ENCODE results near the gene SLC6A4. TPM values are rescaled to one million over a fixed set of nuclear protein-coding genes. Genes with fewer than 3 reads are reported as not detected.

Gene SLC6A4
- total RNA-seq, 1 donor from 2014 or later = 72.9 TPM

DNA sequence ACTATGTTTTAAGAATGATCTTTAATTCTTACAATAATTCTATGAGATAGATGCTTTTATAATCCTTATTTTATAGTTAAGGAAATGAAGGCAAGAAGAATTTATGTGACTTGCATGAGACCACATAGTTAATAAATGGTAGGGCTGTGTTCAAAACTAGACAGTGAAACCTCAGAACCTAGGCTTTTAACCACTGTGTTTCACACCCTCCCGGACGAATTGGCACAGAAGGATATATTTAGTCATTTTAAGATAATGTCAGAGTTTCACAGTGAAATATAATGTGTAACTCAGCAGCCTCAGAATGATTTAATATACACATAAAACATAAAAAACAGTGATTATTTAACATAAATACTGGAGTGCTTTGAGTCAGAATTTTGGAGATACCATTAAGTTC lies 61.8 kb downstream of the SLC6A4 start:
- Histone ChIP-seq H3K9me3 (no peaks in the 10 kb centered on the region), H3K4me3 (no peak overlapping the region), H3K36me3 (peaks cover 34% of the 10 kb centered on the region), H3K27ac (no peak overlapping the region), H3K27me3 (no peaks in the 10 kb centered on the region), H3K4me1 (no peaks in the 10 kb centered on the region)
- TF ChIP-seq, protein P1, sequence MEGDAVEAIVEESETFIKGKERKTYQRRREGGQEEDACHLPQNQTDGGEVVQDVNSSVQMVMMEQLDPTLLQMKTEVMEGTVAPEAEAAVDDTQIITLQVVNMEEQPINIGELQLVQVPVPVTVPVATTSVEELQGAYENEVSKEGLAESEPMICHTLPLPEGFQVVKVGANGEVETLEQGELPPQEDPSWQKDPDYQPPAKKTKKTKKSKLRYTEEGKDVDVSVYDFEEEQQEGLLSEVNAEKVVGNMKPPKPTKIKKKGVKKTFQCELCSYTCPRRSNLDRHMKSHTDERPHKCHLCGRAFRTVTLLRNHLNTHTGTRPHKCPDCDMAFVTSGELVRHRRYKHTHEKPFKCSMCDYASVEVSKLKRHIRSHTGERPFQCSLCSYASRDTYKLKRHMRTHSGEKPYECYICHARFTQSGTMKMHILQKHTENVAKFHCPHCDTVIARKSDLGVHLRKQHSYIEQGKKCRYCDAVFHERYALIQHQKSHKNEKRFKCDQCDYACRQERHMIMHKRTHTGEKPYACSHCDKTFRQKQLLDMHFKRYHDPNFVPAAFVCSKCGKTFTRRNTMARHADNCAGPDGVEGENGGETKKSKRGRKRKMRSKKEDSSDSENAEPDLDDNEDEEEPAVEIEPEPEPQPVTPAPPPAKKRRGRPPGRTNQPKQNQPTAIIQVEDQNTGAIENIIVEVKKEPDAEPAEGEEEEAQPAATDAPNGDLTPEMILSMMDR (IDR thresholded peaks at IDR 0.05) = no peak
- no peak for DNase-seq
- no peak for ATAC-seq
- intact Hi-C loops (cut with DNase I) = no loop called here

DNA sequence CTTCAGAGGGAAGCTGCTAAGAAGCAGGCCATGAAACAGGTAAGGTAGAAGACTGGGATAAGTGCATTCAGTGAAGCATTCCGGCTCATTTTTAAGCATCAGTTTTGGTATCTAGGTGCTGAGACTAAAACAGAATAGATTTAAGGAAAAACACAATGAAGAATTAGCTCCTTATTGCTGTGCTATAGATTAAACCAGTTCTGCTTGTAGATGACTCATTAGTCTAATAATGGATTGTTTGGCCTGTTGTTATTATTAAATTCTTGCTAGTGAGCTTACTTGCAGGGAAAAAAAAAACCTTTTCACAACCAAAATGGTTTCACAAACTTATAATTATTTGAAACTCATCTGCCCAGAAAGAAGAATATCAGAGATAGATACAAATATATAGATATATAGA lies 62.9 kb downstream of the SLC6A4 start:
- peaks cover 23% of the 10 kb centered on the region for H3K36me3 ChIP-seq
- no peak for ATAC-seq
- no peaks in the 10 kb centered on the region for H3K4me1 ChIP-seq
- DNase-seq = no peak
- H3K4me3 ChIP-seq = no peak overlapping the region
- TF ChIP-seq, protein P1 (IDR thresholded peaks at IDR 0.05) = no peak
- no peaks in the 10 kb centered on the region for H3K27me3 ChIP-seq
- no peak overlapping the region for H3K27ac ChIP-seq
- intact Hi-C loops (cut with DNase I) = no loop called here
- H3K9me3 ChIP-seq = no peaks in the 10 kb centered on the region

DNA sequence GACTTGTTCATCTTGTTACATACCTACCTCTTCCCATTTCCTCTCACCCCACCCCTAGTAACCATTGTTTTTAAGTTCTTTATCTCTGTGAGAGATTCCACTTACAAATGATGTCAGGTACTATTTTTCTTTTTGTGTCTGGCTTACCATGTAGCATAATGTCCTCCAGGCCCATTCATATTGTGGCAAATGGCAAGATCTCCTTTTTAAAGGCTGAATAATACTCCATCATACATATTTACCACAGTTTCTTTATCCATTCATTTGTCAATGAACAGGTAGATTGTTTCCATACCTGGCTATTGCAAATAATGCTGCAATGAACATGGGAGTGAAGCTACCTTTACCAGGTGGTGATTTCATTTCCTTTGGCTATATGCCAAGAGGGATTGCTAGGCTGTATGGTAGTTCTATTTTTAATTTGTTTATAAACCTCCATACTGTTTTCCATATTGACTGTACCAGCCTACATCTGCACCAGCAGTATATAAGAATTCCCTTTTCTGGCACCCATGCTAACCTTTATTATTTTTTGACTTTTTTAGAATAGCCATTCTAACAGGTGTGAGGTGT lies 65.0 kb downstream of the SLC6A4 start:
- Histone ChIP-seq H3K27me3 (no peaks in the 10 kb centered on the region), H3K9me3 (no peaks in the 10 kb centered on the region), H3K4me3 (no peak overlapping the region), H3K36me3 (peaks cover 19% of the 10 kb centered on the region), H3K4me1 (no peaks in the 10 kb centered on the region), H3K27ac (no peak overlapping the region)
- TF ChIP-seq, protein P1 (IDR thresholded peaks at IDR 0.05) = no peak
- no peak for ATAC-seq
- intact Hi-C loops (cut with DNase I) = no loop called here
- no peak for DNase-seq

DNA sequence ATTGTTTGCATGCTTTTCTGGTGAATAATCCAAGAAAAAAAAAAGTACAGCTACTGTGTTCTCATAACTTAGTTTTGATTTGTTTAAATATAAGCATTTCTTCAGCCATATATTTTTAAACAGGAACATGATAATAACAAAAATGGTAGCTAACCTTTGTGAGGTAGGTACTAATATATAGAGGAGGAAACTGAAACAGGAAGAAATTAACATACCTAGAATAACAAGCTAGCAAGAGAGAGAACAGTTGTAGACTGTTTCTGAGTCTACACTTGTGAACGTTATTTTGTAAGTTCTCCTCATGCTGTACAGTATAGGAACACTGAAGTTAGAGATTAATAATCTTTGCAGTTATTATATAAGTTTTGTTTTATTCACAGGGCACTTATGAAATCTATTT lies 69.5 kb downstream of the SLC6A4 start:
- H3K4me3 ChIP-seq = no peak overlapping the region
- H3K36me3 ChIP-seq = peaks cover 21% of the 10 kb centered on the region
- no peaks in the 10 kb centered on the region for H3K4me1 ChIP-seq
- ATAC-seq (no peak), DNase-seq (no peak)
- no peaks in the 10 kb centered on the region for H3K27me3 ChIP-seq
- TF ChIP-seq, protein P1 (IDR thresholded peaks at IDR 0.05) = no peak
- no peak overlapping the region for H3K27ac ChIP-seq
- H3K9me3 ChIP-seq = no peaks in the 10 kb centered on the region
- intact Hi-C loops (cut with DNase I) = no loop called here

DNA sequence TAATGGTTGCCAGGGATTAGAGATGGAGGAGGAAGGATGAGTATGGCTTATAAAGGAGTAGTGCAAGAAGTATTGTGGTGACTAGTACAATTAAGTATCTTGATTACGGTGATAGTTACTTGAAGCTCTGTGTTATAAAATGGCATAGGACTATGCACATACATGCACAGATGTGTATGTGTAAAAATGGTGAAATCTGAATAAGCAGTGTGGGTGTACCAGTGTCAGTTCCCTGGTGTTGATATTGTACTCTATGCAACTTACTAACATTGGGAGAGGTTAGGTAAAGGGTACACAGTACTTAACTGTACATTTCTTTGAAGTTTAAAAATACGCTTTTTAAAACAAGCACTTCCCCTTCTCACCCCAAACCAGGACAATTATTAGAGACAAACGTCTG lies 70.3 kb downstream of the SLC6A4 start:
- Histone ChIP-seq H3K9me3 (no peaks in the 10 kb centered on the region), H3K4me1 (no peaks in the 10 kb centered on the region), H3K4me3 (no peak overlapping the region), H3K36me3 (peaks cover 21% of the 10 kb centered on the region), H3K27ac (no peak overlapping the region), H3K27me3 (no peaks in the 10 kb centered on the region)
- TF ChIP-seq, protein P1 (IDR thresholded peaks at IDR 0.05) = no peak
- no peak for DNase-seq
- ATAC-seq = no peak
- intact Hi-C loops (cut with DNase I) = no loop called here

DNA sequence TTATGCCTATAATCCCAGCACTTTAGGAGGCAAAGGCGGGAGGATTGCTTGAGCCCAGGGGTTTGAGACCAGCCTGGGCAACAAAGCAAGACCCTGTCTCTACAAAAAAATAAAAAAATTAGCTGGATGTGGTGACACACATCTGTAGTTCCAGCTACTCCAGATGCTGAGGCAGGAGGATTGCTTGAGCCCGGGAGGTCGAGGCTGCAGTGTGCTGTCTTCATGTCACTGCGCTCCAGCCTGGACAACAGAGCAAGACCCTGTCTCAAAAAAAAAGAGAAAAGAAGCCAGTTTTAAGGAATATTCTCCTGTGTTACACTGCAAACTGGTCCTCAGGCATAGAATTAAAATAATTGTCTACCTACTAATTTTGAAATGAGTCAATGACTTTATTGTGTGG lies 71.0 kb downstream of the SLC6A4 start:
- H3K9me3 ChIP-seq = no peaks in the 10 kb centered on the region
- intact Hi-C loops (cut with DNase I) = no loop called here
- TF ChIP-seq, protein P1 (IDR thresholded peaks at IDR 0.05) = no peak
- H3K36me3 ChIP-seq = peaks cover 25% of the 10 kb centered on the region
- H3K4me3 ChIP-seq = no peak overlapping the region
- DNase-seq (no peak), ATAC-seq (no peak)
- H3K27ac ChIP-seq = no peak overlapping the region
- no peaks in the 10 kb centered on the region for H3K4me1 ChIP-seq
- H3K27me3 ChIP-seq = no peaks in the 10 kb centered on the region
